ENCODE data around the gene PRIMPOL. TPM values are rescaled to one million over a fixed set of nuclear protein-coding genes. Genes with fewer than 3 reads are reported as not detected.

Gene PRIMPOL
- total RNA-seq, 1 donor from 2014 or later: 12.3 TPM

- peaks cover 36% of the 10 kb centered on the region for H3K4me1 Mint-ChIP-seq (ENCODE audit: unreplicated experiment)
- H3K27me3 Mint-ChIP-seq (ENCODE audit: unreplicated experiment): peaks cover 5% of the 10 kb centered on the region
- H3K4me3 Mint-ChIP-seq (ENCODE audit: unreplicated experiment): no peak overlapping the region
- TF ChIP-seq CTCF (IDR thresholded peaks at IDR 0.05; ENCODE audit: unreplicated experiment): no peak
- H3K9me3 Mint-ChIP-seq (ENCODE audit: unreplicated experiment): no peaks in the 10 kb centered on the region
- no peak for DNase-seq (ENCODE audit: low spot score)
- H3K36me3 Mint-ChIP-seq (ENCODE audit: low read depth, unreplicated experiment): peaks cover 6% of the 10 kb centered on the region
- H3K27ac Mint-ChIP-seq (ENCODE audit: unreplicated experiment): no peak overlapping the region
Measured at GRCh38 chr4:184643731-184644130, 5.8 kb upstream of the PRIMPOL start.

- H3K27me3 Mint-ChIP-seq (ENCODE audit: unreplicated experiment): peaks cover 5% of the 10 kb centered on the region
- H3K36me3 Mint-ChIP-seq (ENCODE audit: low read depth, unreplicated experiment): peaks cover 6% of the 10 kb centered on the region
- no peak for TF ChIP-seq CTCF (IDR thresholded peaks at IDR 0.05; ENCODE audit: unreplicated experiment)
- DNase-seq (ENCODE audit: low spot score): no peak
- H3K27ac Mint-ChIP-seq (ENCODE audit: unreplicated experiment): no peak overlapping the region
- H3K4me1 Mint-ChIP-seq (ENCODE audit: unreplicated experiment): peaks cover 36% of the 10 kb centered on the region
- no peaks in the 10 kb centered on the region for H3K9me3 Mint-ChIP-seq (ENCODE audit: unreplicated experiment)
- H3K4me3 Mint-ChIP-seq (ENCODE audit: unreplicated experiment): no peak overlapping the region
Measured at GRCh38 chr4:184644553-184645307, 4.8 kb upstream of the PRIMPOL start.

GRCh38 chr4:184645904-184646610 is 3.5 kb upstream of the PRIMPOL start:
- no peak overlapping the region for H3K27ac Mint-ChIP-seq (ENCODE audit: unreplicated experiment)
- peaks cover 9% of the 10 kb centered on the region for H3K27me3 Mint-ChIP-seq (ENCODE audit: unreplicated experiment)
- TF ChIP-seq CTCF (IDR thresholded peaks at IDR 0.05; ENCODE audit: unreplicated experiment): no peak
- H3K9me3 Mint-ChIP-seq (ENCODE audit: unreplicated experiment): no peaks in the 10 kb centered on the region
- peaks cover 6% of the 10 kb centered on the region for H3K36me3 Mint-ChIP-seq (ENCODE audit: low read depth, unreplicated experiment)
- DNase-seq (ENCODE audit: low spot score): no peak
- H3K4me3 Mint-ChIP-seq (ENCODE audit: unreplicated experiment): no peak overlapping the region
- H3K4me1 Mint-ChIP-seq (ENCODE audit: unreplicated experiment): peaks cover 41% of the 10 kb centered on the region

- DNase-seq (ENCODE audit: low spot score): no peak
- H3K36me3 Mint-ChIP-seq (ENCODE audit: low read depth, unreplicated experiment): peaks cover 6% of the 10 kb centered on the region
Measured at GRCh38 chr4:184647266-184648053, 2.1 kb upstream of the PRIMPOL start.

More at GRCh38 chr4:184647266-184648053, 2.1 kb upstream of the PRIMPOL start:
- peak overlapping the region; percentile 96 for H3K4me3 Mint-ChIP-seq (ENCODE audit: unreplicated experiment)
- H3K9me3 Mint-ChIP-seq (ENCODE audit: unreplicated experiment): no peaks in the 10 kb centered on the region
- H3K27ac Mint-ChIP-seq (ENCODE audit: unreplicated experiment): peak overlapping the region; percentile 88
- peaks cover 10% of the 10 kb centered on the region for H3K27me3 Mint-ChIP-seq (ENCODE audit: unreplicated experiment)
- TF ChIP-seq CTCF (IDR thresholded peaks at IDR 0.05; ENCODE audit: unreplicated experiment): no peak
- H3K4me1 Mint-ChIP-seq (ENCODE audit: unreplicated experiment): peaks cover 44% of the 10 kb centered on the region

Data from endothelial cell (in vitro differentiated cells).